ENCODE data around the gene TMCC3. TPM values are rescaled to one million over a fixed set of nuclear protein-coding genes. Genes with fewer than 3 reads are reported as not detected.

TMCC3 gene
- total and polyA plus RNA-seq, 2 donors from 2014 or later, result 6.7 to 14.7 TPM

GRCh38 chr12:94616203-94616729, 34.1 kb downstream of the TMCC3 start:
- peak overlapping the region in 2 of 3 donors; percentile 12 to 40 for H3K4me3 ChIP-seq (ENCODE audit: low read length in 3 of 3)
- H3K9me3 ChIP-seq (ENCODE audit: control insufficient read depth in 2 of 3, insufficient read depth in 1 of 3, low read length in 3 of 3), result no peaks in the 10 kb centered on the region
- no peak for TF ChIP-seq CTCF (IDR thresholded peaks at IDR 0.05; ENCODE audit: borderline replicate concordance, extremely low read depth, insufficient read depth)
- DNase-seq (peak in 4 of 5 donors; percentile 71 to 78 (median 76)), FAIRE-seq (no peak)
- peak overlapping the region; percentile 27 to 70 for H3K27ac ChIP-seq (ENCODE audit: low read depth in 2 of 2, low read length in 2 of 2)
- no peaks in the 10 kb centered on the region for H3K36me3 ChIP-seq (ENCODE audit: control insufficient read depth in 2 of 3, insufficient read depth in 3 of 3, low read length in 3 of 3)
- H3K9ac ChIP-seq (ENCODE audit: low read length in 3 of 3), result peak overlapping the region in 1 of 3 donors; percentile 5
- intact Hi-C loops (cut with DNase I), result no loop called here
- no peaks in the 10 kb centered on the region for H3K27me3 ChIP-seq (ENCODE audit: control insufficient read depth, insufficient read depth, low read length)
- peaks cover 10 to 29% (median 26%) of the 10 kb centered on the region in 3 donors for H3K4me1 ChIP-seq (ENCODE audit: control insufficient read depth in 2 of 3, insufficient read depth in 2 of 3, low read depth in 1 of 3, low read length in 3 of 3)

GRCh38 chr12:94615260-94616181, 34.8 kb downstream of the TMCC3 start:
- H3K9ac ChIP-seq (ENCODE audit: low read length in 3 of 3), result peak overlapping the region in 2 of 3 donors; percentile 1 to 5
- intact Hi-C loops (cut with DNase I), result no loop called here
- peak overlapping the region; percentile 27 to 70 for H3K27ac ChIP-seq (ENCODE audit: low read depth in 2 of 2, low read length in 2 of 2)
- H3K4me1 ChIP-seq (ENCODE audit: control insufficient read depth in 2 of 3, insufficient read depth in 2 of 3, low read depth in 1 of 3, low read length in 3 of 3), result peaks cover 10 to 24% (median 19%) of the 10 kb centered on the region in 3 donors
- H3K9me3 ChIP-seq (ENCODE audit: control insufficient read depth in 2 of 3, insufficient read depth in 1 of 3, low read length in 3 of 3), result no peaks in the 10 kb centered on the region
- DNase-seq (peak in 3 of 5 donors; percentile 23 to 65 (median 51)), FAIRE-seq (peak; percentile 72)
- peak overlapping the region in 2 of 3 donors; percentile 40 to 51 for H3K4me3 ChIP-seq (ENCODE audit: low read length in 3 of 3)
- H3K27me3 ChIP-seq (ENCODE audit: control insufficient read depth, insufficient read depth, low read length), result no peaks in the 10 kb centered on the region
- TF ChIP-seq CTCF (IDR thresholded peaks at IDR 0.05; ENCODE audit: borderline replicate concordance, extremely low read depth, insufficient read depth), result no peak
- no peaks in the 10 kb centered on the region for H3K36me3 ChIP-seq (ENCODE audit: control insufficient read depth in 2 of 3, insufficient read depth in 3 of 3, low read length in 3 of 3)

- Histone ChIP-seq H3K4me1 (ENCODE audit: control insufficient read depth in 2 of 3, insufficient read depth in 2 of 3, low read depth in 1 of 3, low read length in 3 of 3) (peaks cover 10 to 24% (median 17%) of the 10 kb centered on the region in 3 donors), H3K9me3 (ENCODE audit: control insufficient read depth in 2 of 3, insufficient read depth in 1 of 3, low read length in 3 of 3) (no peaks in the 10 kb centered on the region), H3K27me3 (ENCODE audit: control insufficient read depth, insufficient read depth, low read length) (no peaks in the 10 kb centered on the region), H3K9ac (ENCODE audit: low read length in 3 of 3) (no peak overlapping the region), H3K4me3 (ENCODE audit: low read length in 3 of 3) (peak overlapping the region in 1 of 3 donors; percentile 3), H3K27ac (ENCODE audit: low read depth in 2 of 2, low read length in 2 of 2) (peak overlapping the region in 1 of 2 donors; percentile 51), H3K36me3 (ENCODE audit: control insufficient read depth in 2 of 3, insufficient read depth in 3 of 3, low read length in 3 of 3) (no peaks in the 10 kb centered on the region)
- intact Hi-C loops (cut with DNase I), result no loop called here
- no peak for TF ChIP-seq CTCF (IDR thresholded peaks at IDR 0.05; ENCODE audit: borderline replicate concordance, extremely low read depth, insufficient read depth)
- FAIRE-seq (no peak), DNase-seq (peak in 4 of 5 donors; percentile 75 to 88 (median 84))
Measured at GRCh38 chr12:94614288-94614721, 36.1 kb downstream of the TMCC3 start.
